Stimulated activated naive CD4-positive, alpha-beta T cell treated with Interleukin-2 at 50 U/mL for 16 hours (primary cell): ENCODE results near the gene ROBO1.
"Not testable (repeated sequence)": the region's sequence is repeated elsewhere in the genome, so short reads cannot be mapped to it uniquely, and the experiment has no call there.

Source experiments
- DNase-seq: peaks from one replicate; lab custom pipeline; 2025; lab: John Stamatoyannopoulos, UW

The ROBO1 gene

GRCh38 chr3:79551997-79552396 lies 215.8 kb downstream of the ROBO1 start:
- no peak for DNase-seq

- DNase-seq: no peak
Observed at GRCh38 chr3:79551321-79551892, 216.4 kb downstream of the ROBO1 start.

GRCh38 chr3:79543218-79543982 lies 224.4 kb downstream of the ROBO1 start:
- DNase-seq: no peak

- DNase-seq: no peak
Observed at GRCh38 chr3:79534727-79535126, 233.1 kb downstream of the ROBO1 start.

GRCh38 chr3:79531566-79532295 lies 236.1 kb downstream of the ROBO1 start:
- no peak for DNase-seq

GRCh38 chr3:79521221-79521848 lies 246.5 kb downstream of the ROBO1 start:
- DNase-seq: no peak

- no peak for DNase-seq
Observed at GRCh38 chr3:79517766-79518413, 249.9 kb downstream of the ROBO1 start.

GRCh38 chr3:79516795-79517194 lies 251.0 kb downstream of the ROBO1 start:
- no peak for DNase-seq

GRCh38 chr3:79515072-79515471 lies 252.7 kb downstream of the ROBO1 start:
- DNase-seq: no peak

- DNase-seq: no peak
Observed at GRCh38 chr3:79514069-79514468, 253.7 kb downstream of the ROBO1 start.

- DNase-seq: no peak
Observed at GRCh38 chr3:79506751-79507150, 261.0 kb downstream of the ROBO1 start.

- DNase-seq: not testable (repeated sequence)
Observed at GRCh38 chr3:79502216-79502681, 265.5 kb downstream of the ROBO1 start.

- DNase-seq: no peak
Observed at GRCh38 chr3:79497447-79498111, 270.2 kb downstream of the ROBO1 start.

- DNase-seq: no peak
Observed at GRCh38 chr3:79491029-79491641, 276.7 kb downstream of the ROBO1 start.

- no peak for DNase-seq
Observed at GRCh38 chr3:79490165-79491028, 277.4 kb downstream of the ROBO1 start.

- DNase-seq: no peak
Observed at GRCh38 chr3:79488407-79488806, 279.4 kb downstream of the ROBO1 start.

GRCh38 chr3:79480746-79481145 lies 287.1 kb downstream of the ROBO1 start:
- DNase-seq: no peak

GRCh38 chr3:79478620-79479019 lies 289.2 kb downstream of the ROBO1 start:
- no peak for DNase-seq

GRCh38 chr3:79477242-79477641 lies 290.6 kb downstream of the ROBO1 start:
- DNase-seq: no peak

GRCh38 chr3:79473993-79474392 lies 293.8 kb downstream of the ROBO1 start:
- DNase-seq: no peak
